HEK293 (cell line): ENCODE measurements around the gene PLEKHM2.
A peak's percentile ranks its signal among the peaks of the same experiment; 100 is the strongest.

ENCODE experiments used
- CTCF ChIA-PET: fragments of 350-600 bp; formaldehyde crosslinking; extraction: SDS; loops from one replicate; lab custom pipeline; 2021; ENCODE audit warnings: antibody characterized with exemption; lab: Yijun Ruan, JAX
- POLR2A ChIA-PET: fragments of 300-600 bp; formaldehyde crosslinking; extraction: SDS; loops from one replicate; lab custom pipeline; 2020; ENCODE audit warnings: antibody characterized with exemption, inconsistent platforms; lab: Yijun Ruan, JAX
- H3K27ac ChIP-seq: fragments of 200-500 bp; sonication (Bioruptor generic); 2 replicates; pipeline ENCODE4 v1.5.1; 2014; ENCODE audit warnings: low read depth, low read length, control low read depth, inconsistent platforms; ENCODE audit errors: extremely low read depth
- H3K36me3 ChIP-seq, 2 experiments: fragments of 200-500 bp in 1 of 2; sonication (Bioruptor generic) in 1 of 2; 1 replicate in 1 of 2; 2 replicates in 1 of 2; pipeline ENCODE4 v1.5.1; 2014 to 2017; ENCODE audit warnings: inconsistent platforms in 2 of 2, low read length in 2 of 2; ENCODE audit not compliant: control insufficient read depth in 2 of 2, insufficient read depth in 1 of 2
- H3K4me1 ChIP-seq: fragments of 200-500 bp; sonication (Bioruptor generic); 2 replicates; pipeline ENCODE4 v1.5.1; 2014; ENCODE audit warnings: mild to moderate bottlenecking, low read length, inconsistent platforms; ENCODE audit not compliant: control insufficient read depth, insufficient read depth
- H3K4me3 ChIP-seq: 2 replicates; pipeline ENCODE4 v1.5.1; 2011; ENCODE audit warnings: low read depth, mild to moderate bottlenecking, control low read depth, low read length, moderate library complexity
- H3K9me3 ChIP-seq: fragments of 200-500 bp; sonication (Bioruptor generic); 2 replicates; pipeline ENCODE4 v1.5.1; 2014; ENCODE audit warnings: low read depth, low read length, inconsistent platforms; ENCODE audit not compliant: control insufficient read depth, insufficient read depth
- BCL11A ChIP-seq: fragments of 450-650 bp; formaldehyde crosslinking; IDR thresholded peaks from 2 replicates; pipeline ENCODE4 v1.5.1; 2016; ENCODE audit warnings: low read depth, missing biosample characterization, missing genetic modification characterization
- GLIS2 ChIP-seq: fragments of 450-650 bp; formaldehyde crosslinking; IDR thresholded peaks from 2 replicates; pipeline ENCODE4 v1.5.1; 2016; ENCODE audit warnings: missing biosample characterization, missing genetic modification characterization
- HOXC10 ChIP-seq: sonication (generic); formaldehyde crosslinking; IDR thresholded peaks from 2 replicates; pipeline ENCODE4 v1.8.1; 2023; ENCODE audit warnings: mild to moderate bottlenecking, missing genetic modification reagents
- KLF8 ChIP-seq: fragments of 450-650 bp; formaldehyde crosslinking; IDR thresholded peaks from 2 replicates; pipeline ENCODE4 v1.5.1; 2016; ENCODE audit warnings: missing biosample characterization, missing genetic modification characterization
- RBAK ChIP-seq: fragments of 450-650 bp; formaldehyde crosslinking; IDR thresholded peaks from 2 replicates; pipeline ENCODE4 v1.5.1; 2016; ENCODE audit warnings: missing biosample characterization, missing genetic modification characterization
- ZBTB49 ChIP-seq: fragments of 450-650 bp; formaldehyde crosslinking; IDR thresholded peaks from 2 replicates; pipeline ENCODE4 v1.5.1; 2016; ENCODE audit warnings: missing biosample characterization, missing genetic modification characterization, low read depth
- ZNF280D ChIP-seq: fragments of 450-650 bp; formaldehyde crosslinking; IDR thresholded peaks from 2 replicates; pipeline ENCODE4 v1.5.1; 2016; ENCODE audit warnings: missing biosample characterization, missing genetic modification characterization
- ZNF48 ChIP-seq: fragments of 450-650 bp; formaldehyde crosslinking; IDR thresholded peaks from 2 replicates; pipeline ENCODE4 v1.5.1; 2016; ENCODE audit warnings: missing biosample characterization, missing genetic modification characterization
- ZNF530 ChIP-seq: fragments of 450-650 bp; formaldehyde crosslinking; IDR thresholded peaks from 2 replicates; pipeline ENCODE4 v1.5.1; 2016; ENCODE audit warnings: low read depth, missing biosample characterization, missing genetic modification characterization
- ZNF560 ChIP-seq: fragments of 450-650 bp; formaldehyde crosslinking; IDR thresholded peaks from 2 replicates; pipeline ENCODE4 v1.5.1; 2017; ENCODE audit warnings: missing biosample characterization, missing genetic modification characterization, borderline replicate concordance
- ZNF658 ChIP-seq: fragments of 450-650 bp; formaldehyde crosslinking; IDR thresholded peaks from 2 replicates; pipeline ENCODE4; 2016; ENCODE audit warnings: missing biosample characterization, missing genetic modification characterization
- ZNF664 ChIP-seq: fragments of 450-650 bp; formaldehyde crosslinking; IDR thresholded peaks from 2 replicates; pipeline ENCODE4 v1.5.1; 2016; ENCODE audit warnings: missing biosample characterization, missing genetic modification characterization
- ZNF747 ChIP-seq: fragments of 450-650 bp; formaldehyde crosslinking; IDR thresholded peaks from 2 replicates; pipeline ENCODE4 v1.5.1; 2016; ENCODE audit warnings: missing biosample characterization, missing genetic modification characterization
- ZNF785 ChIP-seq: fragments of 450-650 bp; formaldehyde crosslinking; IDR thresholded peaks from 2 replicates; pipeline ENCODE4 v1.5.1; 2016; ENCODE audit warnings: missing biosample characterization, missing genetic modification characterization
- ZNF791 ChIP-seq: fragments of 450-650 bp; formaldehyde crosslinking; IDR thresholded peaks from 2 replicates; pipeline ENCODE4 v1.5.1; 2016; ENCODE audit warnings: missing biosample characterization, missing genetic modification characterization
- ZNF830 ChIP-seq: fragments of 450-650 bp; IDR thresholded peaks from 2 replicates; pipeline ENCODE4 v1.5.0; 2018; ENCODE audit warnings: missing biosample characterization, missing genetic modification characterization, low read depth, mild to moderate bottlenecking, moderate library complexity
- ZNF843 ChIP-seq: fragments of 450-650 bp; formaldehyde crosslinking; IDR thresholded peaks from 2 replicates; pipeline ENCODE4 v1.5.1; 2016; ENCODE audit warnings: missing biosample characterization, missing genetic modification characterization
- ZSCAN23 ChIP-seq: fragments of 450-650 bp; formaldehyde crosslinking; IDR thresholded peaks from 2 replicates; pipeline ENCODE4 v1.5.1; 2016; ENCODE audit warnings: missing biosample characterization, missing genetic modification characterization
- TF ChIP-seq, protein P1 (sequence below): fragments of 450-650 bp; formaldehyde crosslinking; IDR thresholded peaks from 2 replicates; pipeline ENCODE4 v1.5.1; 2017; ENCODE audit warnings: missing biosample characterization, mild to moderate bottlenecking, missing genetic modification characterization, moderate library complexity
- TF ChIP-seq, protein P2 (sequence below): fragments of 450-650 bp; formaldehyde crosslinking; IDR thresholded peaks from 2 replicates; pipeline ENCODE4 v1.5.1; 2016; ENCODE audit warnings: missing biosample characterization, missing genetic modification characterization, borderline replicate concordance

Gene PLEKHM2

DNA sequence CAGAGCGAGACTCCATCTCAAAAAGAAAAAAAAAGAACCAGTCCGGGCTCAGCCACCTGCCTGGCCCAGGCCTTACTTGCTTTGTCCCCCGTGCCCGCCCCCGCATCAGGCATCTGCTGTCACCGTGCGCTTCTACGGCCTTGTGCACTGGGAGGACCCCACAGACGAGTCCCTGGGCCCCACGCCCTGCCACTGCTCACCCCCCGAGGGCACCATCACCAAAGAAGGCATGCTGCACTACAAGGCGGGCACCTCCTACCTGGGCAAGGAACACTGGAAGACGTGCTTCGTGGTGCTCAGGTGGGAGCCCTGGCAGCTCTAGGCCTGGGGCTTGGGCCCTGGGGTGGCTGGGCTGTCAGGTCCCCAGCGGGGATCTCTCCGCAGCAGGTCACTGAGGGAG, 46.3 kb downstream of the PLEKHM2 start:
- H3K36me3 ChIP-seq, result peaks cover 0 to 97% of the 10 kb centered on the region in 2 experiments; a peak in 1 of 3 replicates

GRCh38 chr1:15730936-15731335, 46.8 kb downstream of the PLEKHM2 start:
- H3K36me3 ChIP-seq, result peaks cover 0 to 93% of the 10 kb centered on the region in 2 experiments; a peak in 1 of 3 replicates
- ChIA-PET POLR2A (no interaction called here), CTCF (interaction anchor here (2.7 kb wide), 1 partner anchor 10 kb away, joined by 15 read pairs; no protein-coding TSS in a partner anchor)
- no peak overlapping the region for H3K27ac ChIP-seq
- H3K4me3 ChIP-seq, result no peak overlapping the region
- no peaks in the 10 kb centered on the region for H3K4me1 ChIP-seq
- no peaks in the 10 kb centered on the region for H3K9me3 ChIP-seq
- TF ChIP-seq BCL11A (tag by site-specific recombination) (no peak), HOXC10 (CRISPR knock-in tag) (no peak), ZBTB49 (no peak), ZNF48 (no peak), ZNF658 (tag by site-specific recombination) (no peak), ZSCAN23 (no peak), ZNF530 (tag by site-specific recombination) (no peak), KLF8 (tag by site-specific recombination) (no peak), RBAK (tag by site-specific recombination) (no peak), ZNF843 (tag by site-specific recombination) (no peak), ZNF830 (tag by site-specific recombination) (no peak), ZNF791 (tag by site-specific recombination) (no peak), ZNF664 (tag by site-specific recombination) (no peak), ZNF785 (tag by site-specific recombination) (no peak), ZNF560 (tag by site-specific recombination) (no peak), ZNF747 (no peak)
- TF ChIP-seq, protein P1, sequence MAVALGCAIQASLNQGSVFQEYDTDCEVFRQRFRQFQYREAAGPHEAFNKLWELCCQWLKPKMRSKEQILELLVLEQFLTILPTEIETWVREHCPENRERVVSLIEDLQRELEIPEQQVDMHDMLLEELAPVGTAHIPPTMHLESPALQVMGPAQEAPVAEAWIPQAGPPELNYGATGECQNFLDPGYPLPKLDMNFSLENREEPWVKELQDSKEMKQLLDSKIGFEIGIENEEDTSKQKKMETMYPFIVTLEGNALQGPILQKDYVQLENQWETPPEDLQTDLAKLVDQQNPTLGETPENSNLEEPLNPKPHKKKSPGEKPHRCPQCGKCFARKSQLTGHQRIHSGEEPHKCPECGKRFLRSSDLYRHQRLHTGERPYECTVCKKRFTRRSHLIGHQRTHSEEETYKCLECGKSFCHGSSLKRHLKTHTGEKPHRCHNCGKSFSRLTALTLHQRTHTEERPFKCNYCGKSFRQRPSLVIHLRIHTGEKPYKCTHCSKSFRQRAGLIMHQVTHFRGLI, result no peak
- TF ChIP-seq, protein P2, sequence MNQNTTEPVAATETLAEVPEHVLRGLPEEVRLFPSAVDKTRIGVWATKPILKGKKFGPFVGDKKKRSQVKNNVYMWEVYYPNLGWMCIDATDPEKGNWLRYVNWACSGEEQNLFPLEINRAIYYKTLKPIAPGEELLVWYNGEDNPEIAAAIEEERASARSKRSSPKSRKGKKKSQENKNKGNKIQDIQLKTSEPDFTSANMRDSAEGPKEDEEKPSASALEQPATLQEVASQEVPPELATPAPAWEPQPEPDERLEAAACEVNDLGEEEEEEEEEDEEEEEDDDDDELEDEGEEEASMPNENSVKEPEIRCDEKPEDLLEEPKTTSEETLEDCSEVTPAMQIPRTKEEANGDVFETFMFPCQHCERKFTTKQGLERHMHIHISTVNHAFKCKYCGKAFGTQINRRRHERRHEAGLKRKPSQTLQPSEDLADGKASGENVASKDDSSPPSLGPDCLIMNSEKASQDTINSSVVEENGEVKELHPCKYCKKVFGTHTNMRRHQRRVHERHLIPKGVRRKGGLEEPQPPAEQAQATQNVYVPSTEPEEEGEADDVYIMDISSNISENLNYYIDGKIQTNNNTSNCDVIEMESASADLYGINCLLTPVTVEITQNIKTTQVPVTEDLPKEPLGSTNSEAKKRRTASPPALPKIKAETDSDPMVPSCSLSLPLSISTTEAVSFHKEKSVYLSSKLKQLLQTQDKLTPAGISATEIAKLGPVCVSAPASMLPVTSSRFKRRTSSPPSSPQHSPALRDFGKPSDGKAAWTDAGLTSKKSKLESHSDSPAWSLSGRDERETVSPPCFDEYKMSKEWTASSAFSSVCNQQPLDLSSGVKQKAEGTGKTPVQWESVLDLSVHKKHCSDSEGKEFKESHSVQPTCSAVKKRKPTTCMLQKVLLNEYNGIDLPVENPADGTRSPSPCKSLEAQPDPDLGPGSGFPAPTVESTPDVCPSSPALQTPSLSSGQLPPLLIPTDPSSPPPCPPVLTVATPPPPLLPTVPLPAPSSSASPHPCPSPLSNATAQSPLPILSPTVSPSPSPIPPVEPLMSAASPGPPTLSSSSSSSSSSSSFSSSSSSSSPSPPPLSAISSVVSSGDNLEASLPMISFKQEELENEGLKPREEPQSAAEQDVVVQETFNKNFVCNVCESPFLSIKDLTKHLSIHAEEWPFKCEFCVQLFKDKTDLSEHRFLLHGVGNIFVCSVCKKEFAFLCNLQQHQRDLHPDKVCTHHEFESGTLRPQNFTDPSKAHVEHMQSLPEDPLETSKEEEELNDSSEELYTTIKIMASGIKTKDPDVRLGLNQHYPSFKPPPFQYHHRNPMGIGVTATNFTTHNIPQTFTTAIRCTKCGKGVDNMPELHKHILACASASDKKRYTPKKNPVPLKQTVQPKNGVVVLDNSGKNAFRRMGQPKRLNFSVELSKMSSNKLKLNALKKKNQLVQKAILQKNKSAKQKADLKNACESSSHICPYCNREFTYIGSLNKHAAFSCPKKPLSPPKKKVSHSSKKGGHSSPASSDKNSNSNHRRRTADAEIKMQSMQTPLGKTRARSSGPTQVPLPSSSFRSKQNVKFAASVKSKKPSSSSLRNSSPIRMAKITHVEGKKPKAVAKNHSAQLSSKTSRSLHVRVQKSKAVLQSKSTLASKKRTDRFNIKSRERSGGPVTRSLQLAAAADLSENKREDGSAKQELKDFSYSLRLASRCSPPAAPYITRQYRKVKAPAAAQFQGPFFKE (tag by site-specific recombination), result no peak

More for the DNA sequence above, 46.3 kb downstream of the PLEKHM2 start:
- POLR2A ChIA-PET, result no interaction called here
- H3K27ac ChIP-seq, result no peak overlapping the region
- no peak for TF ChIP-seq ZNF280D (tag by site-specific recombination)
- TF ChIP-seq GLIS2 (tag by site-specific recombination), result peak; percentile 60; the same call in 1 of the 2 replicates
- H3K9me3 ChIP-seq, result no peaks in the 10 kb centered on the region
- no peak overlapping the region for H3K4me3 ChIP-seq
- no peaks in the 10 kb centered on the region for H3K4me1 ChIP-seq
- CTCF ChIA-PET, result no interaction called here
